GM12878 (cell line): Measurements from ENCODE around the gene C1QB. TPM values are rescaled to one million over a fixed set of nuclear protein-coding genes. Genes with fewer than 3 reads are reported as not detected.

Source experiments
- CBX5 ChIP-seq: sonication (generic); IDR thresholded peaks from 2 replicates; pipeline ENCODE4 v1.6.1; 2016; ENCODE audit warnings: low read depth, moderate library complexity, mild to moderate bottlenecking, inconsistent platforms
- CHD4 ChIP-seq: fragments of 200-600 bp; sonication (generic); IDR thresholded peaks from 2 replicates; pipeline ENCODE4 v1.6.1; 2016; ENCODE audit warnings: mild to moderate bottlenecking
- E2F4 ChIP-seq: IDR thresholded peaks from 2 replicates; pipeline ENCODE4 v1.6.1; 2012; ENCODE audit warnings: low read depth, low read length, improper control_type of control experiment
- ETV6 ChIP-seq, 2 experiments: fragments of 450-650 bp in 1 of 2; IDR thresholded peaks in 1 of 2; conservative IDR thresholded peaks in 1 of 2; 2 replicates each; pipeline ENCODE4 v1.6.1; 2014; ENCODE audit warnings: antibody characterized with exemption in 1 of 2, borderline replicate concordance in 1 of 2, low read depth in 1 of 2, mild to moderate bottlenecking in 1 of 2, moderate library complexity in 1 of 2
- MYC ChIP-seq: IDR thresholded peaks from 2 replicates; pipeline ENCODE4 v1.6.1; 2011; ENCODE audit warnings: mild to moderate bottlenecking, low read length, moderate library complexity, inconsistent platforms; ENCODE audit not compliant: insufficient read depth, insufficient replicate concordance, insufficient read length, severe bottlenecking
- NFIC ChIP-seq: IDR thresholded peaks from 2 replicates; pipeline ENCODE4 v1.6.1; 2012; ENCODE audit warnings: low read depth, mild to moderate bottlenecking, inconsistent platforms, low read length, moderate library complexity
- SUZ12 ChIP-seq: fragments of 200-600 bp; sonication (generic); IDR thresholded peaks from one replicate; pipeline ENCODE4 v1.6.1; 2018; ENCODE audit warnings: antibody characterized with exemption, mild to moderate bottlenecking; ENCODE audit not compliant: unreplicated experiment
- ZNF687 ChIP-seq: fragments of 450-650 bp; IDR thresholded peaks from 2 replicates; pipeline ENCODE4 v1.6.1; 2017; ENCODE audit warnings: mild to moderate bottlenecking, moderate library complexity
- polyA plus RNA-seq, 11 experiments: library from polyadenylated mRNA; depleted of rRNA in 4 of 11; unstranded in 6 of 11; stranded (reverse) in 5 of 11; fragments of >200 nt; fragmentation: Nextera tagmentation in 4 of 11; fragmentation: Illumina TruSeq in 1 of 11; extraction: Ambion mirVana in 4 of 11; extraction: Trizol in 1 of 11; gene quantifications; 1 replicate in 1 of 11; 2 replicates in 10 of 11; pipeline versions ENCODE4 v1.2.1 to v1.2.3, GENCODE V29; 2011 to 2016; ENCODE audit warnings: inconsistent platforms in 2 of 11, missing spikeins in 2 of 11, low read depth in 1 of 11
- total RNA-seq, 4 experiments: library from RNA; depleted of rRNA in 3 of 4; stranded (reverse); fragments of >200 nt in 3 of 4; fragmentation: Illumina TruSeq in 1 of 4; extraction: Trizol in 1 of 4; gene quantifications; 2 replicates each; pipeline versions ENCODE4 v1.2.1 to v1.2.3, GENCODE V29; 2013 to 2021

Gene C1QB
- total and polyA plus RNA-seq, 10 of the 15 experiments (the other 5 are each of a cell fraction or from before 2014, with no cell fraction given): 0.62 TPM; not detected in 9

DNA sequence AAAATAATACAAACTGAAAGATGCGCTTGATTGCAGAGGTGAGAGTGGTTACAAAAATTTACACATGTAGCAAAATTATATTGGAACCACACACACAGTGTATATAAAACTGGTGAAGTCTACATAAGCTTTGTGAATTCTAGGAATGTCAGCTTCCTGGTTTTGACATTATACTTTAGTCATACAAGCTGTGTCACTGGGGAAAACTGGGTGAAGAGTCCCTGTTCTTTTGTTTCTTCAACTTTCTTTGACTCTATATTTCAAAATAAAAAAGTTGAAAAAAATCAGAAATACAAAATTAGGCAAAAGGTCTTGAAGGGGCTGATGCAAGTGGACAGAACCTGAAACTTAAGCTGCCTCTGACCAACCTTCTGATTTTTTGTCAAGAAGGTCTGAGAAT is 6.7 kb upstream of the C1QB start (continued):
- no peak for TF ChIP-seq ZNF687
- no peak for TF ChIP-seq SUZ12
- no peak for TF ChIP-seq MYC
- no peak for TF ChIP-seq NFIC
- no peak for TF ChIP-seq E2F4
- no peak for TF ChIP-seq CHD4
- TF ChIP-seq CBX5: no peak
- no peak for TF ChIP-seq ETV6 (conservative IDR thresholded peaks at IDR 0.05 in 1 of 2, IDR thresholded peaks at IDR 0.05 in 1 of 2; ENCODE audit: borderline replicate concordance in 1 of 2, low read depth in 1 of 2)
